Left lung (tissue), 10 donors: ENCODE measurements around the gene CCDC85C. TPM values are rescaled to one million over a fixed set of nuclear protein-coding genes. Genes with fewer than 3 reads are reported as not detected.

Experiments
- ATAC-seq: fragments of 200-7000 bp; cut with Tn5 transposase; one replicate; pipeline ENCODE4 v1.9.1; 2020; ENCODE audit warnings: moderate library complexity
- DNase-seq, 4 donors: peaks; one replicate each; pipeline ENCODE4 v3.0.0-alpha.2; 2013 to 2020
- H3K27ac ChIP-seq, 2 donors: fragments of 200-600 bp; sonication (generic) in 1 of 2; one replicate each; pipeline versions ENCODE4 v1.5.0 to v1.8.0; 2020 to 2021
- H3K27me3 ChIP-seq, 2 donors: fragments of 200-600 bp; sonication (generic) in 1 of 2; one replicate each; pipeline versions ENCODE4 v1.5.0 to v1.8.0; 2020 to 2021
- H3K36me3 ChIP-seq, 2 donors: fragments of 200-600 bp; sonication (generic) in 1 of 2; one replicate each; pipeline versions ENCODE4 v1.5.0 to v1.8.0; 2020 to 2021
- H3K4me1 ChIP-seq, 2 donors: fragments of 200-600 bp; one replicate each; pipeline ENCODE4 v1.8.0; 2021
- H3K4me3 ChIP-seq, 2 donors: fragments of 200-600 bp; sonication (generic) in 1 of 2; one replicate each; pipeline versions ENCODE4 v1.5.0 to v1.8.0; 2020 to 2021; ENCODE audit warnings: mild to moderate bottlenecking in 1 of 2
- H3K9me3 ChIP-seq, 2 donors: fragments of 200-600 bp; sonication (generic) in 1 of 2; one replicate each; pipeline versions ENCODE4 v1.5.0 to v1.8.0; 2020 to 2021
- CTCF ChIP-seq, 2 donors: fragments of 200-600 bp; sonication (generic) in 1 of 2; IDR thresholded peaks; one replicate each; pipeline versions ENCODE4 v1.5.0 to v1.8.0; 2021; ENCODE audit warnings: antibody characterized with exemption in 2 of 2
- intact Hi-C, 2 donors: fragments of 100-400 bp; cut with DNase I; formaldehyde crosslinking; loops; one replicate each; pipeline versions ENCODE4 v1.11.2 to v1.14.2; 2022
- polyA plus RNA-seq, 6 donors: library from polyadenylated mRNA; unstranded; fragments of 120-200 nt; gene quantifications; one replicate each; pipeline ENCODE4 v1.2.1, GENCODE V29; 2013; ENCODE audit not compliant: insufficient read length in 6 of 6
- total RNA-seq, 2 donors: library from RNA; stranded (reverse); fragmentation: NEBNext Ultra II Directional; extraction: Animal tissue kit (Norgen Biotek cat#: 25700); gene quantifications; one replicate each; pipeline ENCODE4 v1.2.1, GENCODE V29; 2021
- donor health status: DM: no; HTN: yes; CAD: no.
- donor health status: DM: no; HTN: no; CAD: no.

The CCDC85C gene
- total and polyA plus RNA-seq, 8 donors = 6.3 to 19.0 (median 13.2) TPM

GRCh38 chr14:99481745-99482099 is 122.3 kb downstream of the CCDC85C start:
- TF ChIP-seq CTCF (IDR thresholded peaks at IDR 0.05) = no peak

GRCh38 chr14:99480917-99481744 is 122.9 kb downstream of the CCDC85C start, which contains the start of gene CCNK:
Gene CCNK (plus strand): TSS chr14:99481409. CDS start chr14:99492678, 11,269 bp downstream.
- H3K27me3 ChIP-seq = no peaks in the 10 kb centered on the region
- no peaks in the 10 kb centered on the region for H3K9me3 ChIP-seq
- H3K4me1 ChIP-seq = peaks cover 15 to 68% of the 10 kb centered on the region in 2 donors
- H3K27ac ChIP-seq = peak within 1 kb of the TSS; percentile 85 to 90
- intact Hi-C loops = no loop called here
- H3K4me3 ChIP-seq = peak within 1 kb of the TSS; percentile 88
- DNase-seq (peak; percentile 100), ATAC-seq (peak; percentile 96)
- TF ChIP-seq CTCF (IDR thresholded peaks at IDR 0.05) = no peak
- H3K36me3 ChIP-seq = no peaks in the 10 kb centered on the region

More at GRCh38 chr14:99481745-99482099, 122.3 kb downstream of the CCDC85C start:
- peak; percentile 1 for ATAC-seq
- Histone ChIP-seq H3K4me1 (peaks cover 15 to 70% of the 10 kb centered on the region in 2 donors), H3K27ac (peak overlapping the region; percentile 85 to 90), H3K9me3 (no peaks in the 10 kb centered on the region), H3K27me3 (no peaks in the 10 kb centered on the region), H3K36me3 (no peaks in the 10 kb centered on the region), H3K4me3 (peak overlapping the region; percentile 88)
- DNase-seq = peak in 1 of 4 donors; percentile 41
- intact Hi-C loops = no loop called here

- ATAC-seq = no peak
- Histone ChIP-seq H3K4me3 (peak within 1 kb of the TSS; percentile 88), H3K4me1 (peaks cover 15 to 74% of the 10 kb centered on the region in 2 donors), H3K27ac (peak within 1 kb of the TSS; percentile 85 to 90), H3K9me3 (no peaks in the 10 kb centered on the region), H3K36me3 (no peaks in the 10 kb centered on the region), H3K27me3 (no peaks in the 10 kb centered on the region)
- DNase-seq = peak in 3 of 4 donors; percentile 43 to 89 (median 70)
- intact Hi-C loops = no loop called here
- TF ChIP-seq CTCF (IDR thresholded peaks at IDR 0.05) = no peak
These were observed 123.8 kb downstream of the CCDC85C start, which contains the start of gene SETD3 for GRCh38 chr14:99479906-99480869. Gene SETD3 (minus strand): TSS chr14:99480859. CDS start chr14:99465805, 15,054 bp downstream.

- Histone ChIP-seq H3K4me3 (peak overlapping the region; percentile 71 to 88), H3K27me3 (no peaks in the 10 kb centered on the region), H3K4me1 (peaks cover 15 to 75% of the 10 kb centered on the region in 2 donors), H3K9me3 (no peaks in the 10 kb centered on the region), H3K36me3 (no peaks in the 10 kb centered on the region), H3K27ac (peak overlapping the region; percentile 82 to 90)
- no peak for ATAC-seq
- intact Hi-C loops = no loop called here
- no peak for TF ChIP-seq CTCF (IDR thresholded peaks at IDR 0.05)
- DNase-seq = no peak
These were observed 124.7 kb downstream of the CCDC85C start for GRCh38 chr14:99479160-99479905.
